Fibroblast of lung (primary cell): Measurements from ENCODE around the gene IFT122. TPM values are rescaled to one million over a fixed set of nuclear protein-coding genes. Genes with fewer than 3 reads are reported as not detected.
"Not testable (repeated sequence)": the region's sequence is repeated elsewhere in the genome, so short reads cannot be mapped to it uniquely, and the experiment has no call there.

ENCODE experiments used
- DNase-seq, 2 donors: peaks; one replicate each; pipeline versions ENCODE4 v3.0.0 to v3.0.0-alpha.2; 2010; ENCODE audit warnings: low read depth in 2 of 2
- H2AFZ ChIP-seq: 2 replicates; pipeline ENCODE4 v1.5.1; 2012; ENCODE audit warnings: low read length, control low read depth, inconsistent platforms
- H3K27ac ChIP-seq: 2 replicates; pipeline ENCODE4 v1.5.1; 2011; ENCODE audit warnings: low read length, control low read depth; ENCODE audit not compliant: insufficient read depth
- H3K27me3 ChIP-seq: 2 replicates; pipeline ENCODE4 v1.5.1; 2011; ENCODE audit warnings: mild to moderate bottlenecking, low read length; ENCODE audit not compliant: control insufficient read depth, insufficient read depth
- H3K36me3 ChIP-seq: 2 replicates; pipeline ENCODE4 v1.5.1; 2011; ENCODE audit warnings: low read length; ENCODE audit not compliant: control insufficient read depth, insufficient read depth
- H3K4me1 ChIP-seq: 2 replicates; pipeline ENCODE4 v1.5.1; 2011; ENCODE audit warnings: low read length; ENCODE audit not compliant: control insufficient read depth, insufficient read depth; ENCODE audit errors: extremely low read depth
- H3K4me2 ChIP-seq: 2 replicates; pipeline ENCODE4 v1.5.1; 2011; ENCODE audit warnings: low read length, control low read depth; ENCODE audit not compliant: insufficient read depth; ENCODE audit errors: extremely low read depth
- H3K4me3 ChIP-seq, 4 experiments: fragments of 200-600 bp in 1 of 4; sonication (generic) in 1 of 4; replicated peaks in 1 of 4; 2 replicates each; pipeline ENCODE4 v1.5.1; 2011 to 2016; ENCODE audit warnings: low read length in 4 of 4, low read depth in 3 of 4, mild to moderate bottlenecking in 3 of 4, control low read depth in 2 of 4, inconsistent platforms in 1 of 4, mixed read lengths in 1 of 4; ENCODE audit not compliant: insufficient read depth in 1 of 4; ENCODE audit errors: control extremely low read depth in 1 of 4
- H3K79me2 ChIP-seq: 2 replicates; pipeline ENCODE4 v1.5.1; 2012; ENCODE audit warnings: mild to moderate bottlenecking, low read length, inconsistent platforms; ENCODE audit not compliant: control insufficient read depth, insufficient read depth
- H3K9ac ChIP-seq: 2 replicates; pipeline ENCODE4 v1.5.1; 2011; ENCODE audit warnings: mild to moderate bottlenecking, low read length, control low read depth; ENCODE audit not compliant: insufficient read depth
- H3K9me3 ChIP-seq: 2 replicates; pipeline ENCODE4 v1.5.1; 2012; ENCODE audit warnings: low read depth, low read length; ENCODE audit not compliant: control insufficient read depth, insufficient read depth
- H4K20me1 ChIP-seq: 2 replicates; pipeline ENCODE4 v1.5.1; 2011; ENCODE audit warnings: low read length; ENCODE audit not compliant: control insufficient read depth, insufficient read depth; ENCODE audit errors: extremely low read depth
- EZH2 ChIP-seq: IDR thresholded peaks from 2 replicates; pipeline ENCODE4 v1.5.1; 2012; ENCODE audit warnings: low read length, control low read depth, mild to moderate bottlenecking; ENCODE audit errors: missing control alignments
- polyA plus RNA-seq, 2 donors: library from polyadenylated mRNA; depleted of rRNA in 1 of 2; stranded (reverse) in 1 of 2; unstranded in 1 of 2; fragments of >200 nt; gene quantifications; 2 replicates each; pipeline ENCODE4 v1.2.1, GENCODE V29; 2011 to 2012; ENCODE audit warnings: missing spikeins in 1 of 2
- total RNA-seq: library from RNA; depleted of rRNA; stranded (reverse); fragments of >200 nt; gene quantifications from 2 replicates; pipeline ENCODE4 v1.2.1, GENCODE V29; 2014
- TF ChIP-seq, protein P1 (sequence below), 2 donors: IDR thresholded peaks in 1 of 2; conservative IDR thresholded peaks in 1 of 2; 1 replicate in 1 of 2; 2 replicates in 1 of 2; pipeline ENCODE4 v1.5.1; 2011 to 2012; ENCODE audit warnings: low read length in 2 of 2, control low read depth in 1 of 2, inconsistent platforms in 1 of 2, low read depth in 1 of 2, mild to moderate bottlenecking in 1 of 2

The IFT122 gene
- total and polyA plus RNA-seq, 2 donors (not counting 1 experiment from before 2014, with no cell fraction given): 13.2 to 27.2 TPM

DNA sequence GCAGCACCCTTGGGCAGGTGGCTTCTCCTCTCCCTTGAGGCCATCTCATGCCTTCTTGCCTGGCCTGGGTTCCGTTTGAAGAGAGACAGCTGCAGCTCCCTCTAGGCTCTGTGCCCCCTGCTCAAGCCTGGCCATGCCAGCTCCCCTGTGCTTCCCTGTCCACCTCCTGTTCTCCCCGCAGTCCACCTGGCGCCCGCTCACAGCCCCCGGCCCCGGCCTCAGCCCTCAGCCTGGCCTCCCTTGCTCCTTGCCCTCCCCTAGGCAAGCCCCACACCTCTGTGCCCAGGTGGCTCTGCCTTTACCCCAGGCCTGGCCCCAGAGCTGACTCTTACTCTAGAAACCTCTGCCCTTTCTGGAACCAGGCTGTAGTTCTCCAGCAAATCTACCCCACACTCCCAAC is 74.5 kb downstream of the IFT122 start:
- H3K4me2 ChIP-seq: no peak overlapping the region
- no peak overlapping the region for H2AFZ ChIP-seq
- H3K4me1 ChIP-seq: no peaks in the 10 kb centered on the region
- H3K9ac ChIP-seq: no peak overlapping the region
- DNase-seq: no peak
- H3K79me2 ChIP-seq: no peaks in the 10 kb centered on the region
- H3K27ac ChIP-seq: no peak overlapping the region
- no peaks in the 10 kb centered on the region for H3K9me3 ChIP-seq
- TF ChIP-seq, protein P1, sequence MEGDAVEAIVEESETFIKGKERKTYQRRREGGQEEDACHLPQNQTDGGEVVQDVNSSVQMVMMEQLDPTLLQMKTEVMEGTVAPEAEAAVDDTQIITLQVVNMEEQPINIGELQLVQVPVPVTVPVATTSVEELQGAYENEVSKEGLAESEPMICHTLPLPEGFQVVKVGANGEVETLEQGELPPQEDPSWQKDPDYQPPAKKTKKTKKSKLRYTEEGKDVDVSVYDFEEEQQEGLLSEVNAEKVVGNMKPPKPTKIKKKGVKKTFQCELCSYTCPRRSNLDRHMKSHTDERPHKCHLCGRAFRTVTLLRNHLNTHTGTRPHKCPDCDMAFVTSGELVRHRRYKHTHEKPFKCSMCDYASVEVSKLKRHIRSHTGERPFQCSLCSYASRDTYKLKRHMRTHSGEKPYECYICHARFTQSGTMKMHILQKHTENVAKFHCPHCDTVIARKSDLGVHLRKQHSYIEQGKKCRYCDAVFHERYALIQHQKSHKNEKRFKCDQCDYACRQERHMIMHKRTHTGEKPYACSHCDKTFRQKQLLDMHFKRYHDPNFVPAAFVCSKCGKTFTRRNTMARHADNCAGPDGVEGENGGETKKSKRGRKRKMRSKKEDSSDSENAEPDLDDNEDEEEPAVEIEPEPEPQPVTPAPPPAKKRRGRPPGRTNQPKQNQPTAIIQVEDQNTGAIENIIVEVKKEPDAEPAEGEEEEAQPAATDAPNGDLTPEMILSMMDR (conservative IDR thresholded peaks at IDR 0.05 in 1 of 2, IDR thresholded peaks at IDR 0.05 in 1 of 2; ENCODE audit: low read depth in 1 of 2, low read length in 2 of 2): no peak
- no peak for TF ChIP-seq EZH2
- H3K36me3 ChIP-seq: no peaks in the 10 kb centered on the region
- H3K27me3 ChIP-seq: no peaks in the 10 kb centered on the region
- no peak overlapping the region for H3K4me3 ChIP-seq
- no peaks in the 10 kb centered on the region for H4K20me1 ChIP-seq

DNA sequence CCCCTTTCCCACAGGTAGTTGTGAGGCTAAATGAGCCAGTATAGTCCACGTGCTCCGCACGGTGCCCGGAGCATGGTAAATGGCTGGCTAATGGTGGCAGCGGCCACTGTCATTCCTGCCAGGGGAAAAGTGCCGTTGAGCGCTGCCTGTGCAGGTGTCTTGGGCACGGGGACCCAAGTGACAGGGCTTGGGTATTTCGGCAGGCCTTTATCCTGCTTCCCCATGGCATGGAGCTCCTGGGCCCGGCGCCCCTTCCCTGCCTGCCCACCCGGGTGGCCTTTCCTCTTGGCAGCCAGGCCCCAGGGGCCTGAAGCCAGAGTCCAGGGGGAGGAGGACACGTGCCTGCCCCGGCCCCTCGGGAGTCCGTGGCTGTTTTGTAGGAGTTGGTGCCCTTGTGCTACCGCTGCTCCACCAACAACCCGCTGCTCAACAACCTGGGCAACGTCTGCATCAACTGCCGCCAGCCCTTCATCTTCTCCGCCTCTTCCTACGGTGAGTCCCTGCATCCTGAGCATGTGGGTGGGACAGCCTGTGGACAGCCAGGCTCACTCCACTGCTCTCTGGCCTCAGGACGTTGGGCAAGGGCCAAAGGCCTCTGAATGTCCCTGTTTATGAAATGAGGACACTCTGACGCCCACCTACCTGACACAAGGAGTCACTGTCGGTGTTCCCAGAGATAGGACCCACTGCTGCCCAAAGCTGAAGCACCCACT is 75.2 kb downstream of the IFT122 start:
- H3K27me3 ChIP-seq, H3K36me3 ChIP-seq, H3K79me2 ChIP-seq, H2AFZ ChIP-seq, H3K27ac ChIP-seq, H3K9ac ChIP-seq, H3K4me1 ChIP-seq, DNase-seq, H3K9me3 ChIP-seq, H3K4me2 ChIP-seq, H4K20me1 ChIP-seq, H3K4me3 ChIP-seq: not testable (repeated sequence)

DNA sequence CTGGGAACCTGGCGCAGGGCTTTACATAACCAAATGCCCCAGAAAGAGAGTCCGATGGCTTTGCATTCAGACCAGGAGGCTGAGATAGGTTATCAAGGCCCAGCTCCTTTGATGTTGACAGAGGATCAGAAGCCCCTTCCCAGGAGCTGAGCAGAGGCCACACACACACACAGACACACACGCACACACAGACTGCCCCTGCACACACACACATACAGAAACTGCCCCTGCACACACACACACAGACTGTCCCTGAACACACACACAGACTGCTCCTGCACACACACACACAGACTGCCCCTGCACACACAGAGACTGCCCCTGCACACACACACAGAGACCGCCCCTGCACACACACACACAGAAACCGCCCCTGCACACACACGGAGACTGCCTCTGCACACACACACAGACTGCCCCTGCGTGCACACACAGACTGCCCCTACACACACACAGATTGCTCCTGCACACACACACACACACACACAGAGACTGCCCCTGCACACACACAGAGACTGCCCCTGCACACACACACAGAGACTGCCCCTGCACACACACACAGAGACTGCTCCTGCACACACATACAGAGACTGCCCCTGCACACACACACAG is 75.9 kb downstream of the IFT122 start:
- not testable (repeated sequence) for H3K27me3 ChIP-seq, H3K9me3 ChIP-seq, H3K79me2 ChIP-seq, H3K36me3 ChIP-seq, H2AFZ ChIP-seq, H3K9ac ChIP-seq, H3K4me1 ChIP-seq, DNase-seq, H3K27ac ChIP-seq, H3K4me2 ChIP-seq, H3K4me3 ChIP-seq, H4K20me1 ChIP-seq

DNA sequence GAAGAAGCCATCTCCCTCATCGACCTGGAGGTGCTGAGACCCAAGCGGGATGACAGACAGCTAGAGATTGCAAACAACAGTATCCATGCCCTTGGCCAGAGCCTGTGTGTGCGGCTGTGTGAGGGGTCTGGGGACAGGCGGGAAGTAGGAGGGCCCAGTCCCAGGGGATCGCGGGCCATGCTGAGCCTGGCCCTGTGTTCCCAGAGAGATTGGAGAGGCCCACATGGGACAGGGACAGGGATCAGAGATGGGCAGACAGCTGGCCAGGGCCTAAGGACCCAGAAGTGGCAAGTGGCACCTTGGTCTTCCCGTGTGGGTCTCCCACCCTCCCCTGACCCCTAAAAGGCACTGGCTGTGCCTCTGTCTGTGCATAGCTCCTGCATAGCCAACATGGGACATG is 77.5 kb downstream of the IFT122 start:
- H3K27me3 ChIP-seq: no peaks in the 10 kb centered on the region
- no peaks in the 10 kb centered on the region for H3K4me1 ChIP-seq
- H3K79me2 ChIP-seq: no peaks in the 10 kb centered on the region
- no peaks in the 10 kb centered on the region for H4K20me1 ChIP-seq
- H3K9ac ChIP-seq: no peak overlapping the region
- H3K9me3 ChIP-seq: no peaks in the 10 kb centered on the region
- no peaks in the 10 kb centered on the region for H3K36me3 ChIP-seq
- H2AFZ ChIP-seq: no peak overlapping the region
- DNase-seq: no peak
- TF ChIP-seq, protein P1 (conservative IDR thresholded peaks at IDR 0.05 in 1 of 2, IDR thresholded peaks at IDR 0.05 in 1 of 2; ENCODE audit: low read depth in 1 of 2, low read length in 2 of 2): no peak
- H3K4me2 ChIP-seq: no peak overlapping the region
- H3K4me3 ChIP-seq: no peak overlapping the region
- H3K27ac ChIP-seq: no peak overlapping the region
